ENCODE data around the gene SCARF2. TPM values are rescaled to one million over a fixed set of nuclear protein-coding genes. Genes with fewer than 3 reads are reported as not detected.

The SCARF2 gene
- total RNA-seq, 1 experiment from 2014 or later: 10.8 TPM

- no peak overlapping the region for H2BK20ac ChIP-seq (ENCODE audit: low read depth, low read length, poor library complexity, severe bottlenecking)
- H3K79me1 ChIP-seq (ENCODE audit: insufficient read depth, low read depth, low read length, poor library complexity, severe bottlenecking): no peaks in the 10 kb centered on the region
- H3K56ac ChIP-seq (ENCODE audit: insufficient read length, low read depth, low read length): no peak overlapping the region
- no peak overlapping the region for H2BK120ac ChIP-seq (ENCODE audit: low read depth, low read length, poor library complexity, severe bottlenecking)
- no peak overlapping the region for H3K27ac Mint-ChIP-seq
- no peak overlapping the region for H3K4ac ChIP-seq (ENCODE audit: low read depth, low read length)
- H3K4me1 ChIP-seq (ENCODE audit: insufficient read depth, low read length): no peaks in the 10 kb centered on the region
- H3K27me3 ChIP-seq (ENCODE audit: insufficient read depth, low read length): no peaks in the 10 kb centered on the region
- H3K4me3 Mint-ChIP-seq: no peak overlapping the region
- H2BK12ac ChIP-seq (ENCODE audit: insufficient read length, low read depth, low read length): no peak overlapping the region
- no peak overlapping the region for H3T11ph ChIP-seq (ENCODE audit: low read length)
- no peaks in the 10 kb centered on the region for H4K20me1 ChIP-seq (ENCODE audit: control insufficient read depth, insufficient read depth, insufficient read length)
- peaks cover 4% of the 10 kb centered on the region for H3K23me2 ChIP-seq (ENCODE audit: insufficient read length, low read depth, low read length, poor library complexity, severe bottlenecking)
- H2AK5ac ChIP-seq (ENCODE audit: insufficient read length, low read length): no peak overlapping the region
- no peak overlapping the region for H3K18ac ChIP-seq (ENCODE audit: insufficient read length, low read depth, low read length)
- no peak overlapping the region for H3K9ac ChIP-seq (ENCODE audit: extremely low read depth, insufficient read length, low read length)
- no peaks in the 10 kb centered on the region for H3K9me3 ChIP-seq (ENCODE audit: control insufficient read depth, low read depth, low read length)
- H4K8ac ChIP-seq (replicated peaks; ENCODE audit: insufficient read length, low read depth, low read length): no peak overlapping the region
- H3K4me1 Mint-ChIP-seq: peaks cover 7% of the 10 kb centered on the region in 2 experiments
- no peaks in the 10 kb centered on the region for H3K9me3 Mint-ChIP-seq
- H3K4me2 ChIP-seq (ENCODE audit: insufficient read depth, insufficient read length, low read length): no peak overlapping the region
- H3K27me3 Mint-ChIP-seq (ENCODE audit: low read depth): peaks cover 13% of the 10 kb centered on the region
- H2BK15ac ChIP-seq (ENCODE audit: low read depth, low read length): no peak overlapping the region
- TF ChIP-seq, protein P1, sequence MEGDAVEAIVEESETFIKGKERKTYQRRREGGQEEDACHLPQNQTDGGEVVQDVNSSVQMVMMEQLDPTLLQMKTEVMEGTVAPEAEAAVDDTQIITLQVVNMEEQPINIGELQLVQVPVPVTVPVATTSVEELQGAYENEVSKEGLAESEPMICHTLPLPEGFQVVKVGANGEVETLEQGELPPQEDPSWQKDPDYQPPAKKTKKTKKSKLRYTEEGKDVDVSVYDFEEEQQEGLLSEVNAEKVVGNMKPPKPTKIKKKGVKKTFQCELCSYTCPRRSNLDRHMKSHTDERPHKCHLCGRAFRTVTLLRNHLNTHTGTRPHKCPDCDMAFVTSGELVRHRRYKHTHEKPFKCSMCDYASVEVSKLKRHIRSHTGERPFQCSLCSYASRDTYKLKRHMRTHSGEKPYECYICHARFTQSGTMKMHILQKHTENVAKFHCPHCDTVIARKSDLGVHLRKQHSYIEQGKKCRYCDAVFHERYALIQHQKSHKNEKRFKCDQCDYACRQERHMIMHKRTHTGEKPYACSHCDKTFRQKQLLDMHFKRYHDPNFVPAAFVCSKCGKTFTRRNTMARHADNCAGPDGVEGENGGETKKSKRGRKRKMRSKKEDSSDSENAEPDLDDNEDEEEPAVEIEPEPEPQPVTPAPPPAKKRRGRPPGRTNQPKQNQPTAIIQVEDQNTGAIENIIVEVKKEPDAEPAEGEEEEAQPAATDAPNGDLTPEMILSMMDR (conservative IDR thresholded peaks at IDR 0.05): no peak
- H2AFZ ChIP-seq (ENCODE audit: low read length): no peak overlapping the region
- no peak for DNase-seq
- H3K79me2 ChIP-seq (ENCODE audit: insufficient read depth, low read length): no peaks in the 10 kb centered on the region
- WGBS (ENCODE audit: extremely low coverage, insufficient read length, low lambda C conversion rate): no CpG with 5 or more reads among the region's 11 CpGs
- H3K27ac ChIP-seq (ENCODE audit: insufficient read length, low read depth, low read length): no peak overlapping the region
- H2BK5ac ChIP-seq (ENCODE audit: insufficient read length, low read length): no peak overlapping the region
- no peak overlapping the region for H4K5ac ChIP-seq (ENCODE audit: insufficient read length, low read depth, low read length)
- H3K23ac ChIP-seq (ENCODE audit: insufficient read length, low read depth, low read length): no peak overlapping the region
- no peak overlapping the region for H3K14ac ChIP-seq (ENCODE audit: insufficient read depth, low read length)
- H4K91ac ChIP-seq (ENCODE audit: insufficient read length, low read depth, low read length): no peak overlapping the region
- peaks cover 0 to 2% (median 0%) of the 10 kb centered on the region in 3 experiments; a peak in 2 of 7 replicates for H3K36me3 Mint-ChIP-seq (ENCODE audit: insufficient read depth in 1 of 3, low read depth in 3 of 3)
Observed at GRCh38 chr22:20420157-20420842, 17.3 kb downstream of the SCARF2 start.
